H1 (cell line): Measurements from ENCODE around the gene MRPL11. TPM values are rescaled to one million over a fixed set of nuclear protein-coding genes. Genes with fewer than 3 reads are reported as not detected.

ENCODE experiments used
- CTCF ChIA-PET: fragments of 300-600 bp; sonication (Branson Sonifier 250); formaldehyde crosslinking; loops from one replicate; lab custom pipeline; 2021; ENCODE audit not compliant: partially characterized antibody; lab: Charles Lee
- POLR2A ChIA-PET: fragments of 300-600 bp; sonication (Branson Sonifier 250); formaldehyde crosslinking; loops from one replicate; lab custom pipeline; 2021; ENCODE audit warnings: inconsistent platforms; ENCODE audit not compliant: partially characterized antibody; lab: Charles Lee
- DNase-seq, 2 experiments: peaks; one replicate each; pipeline versions ENCODE4 v3.0.0 to v3.0.0-alpha.2; 2010 to 2022; ENCODE audit warnings: low spot score in 2 of 2, low read depth in 1 of 2, mixed read lengths in 1 of 2
- FAIRE-seq: peaks from 2 replicates; lab custom pipeline; 2011; peaks lifted over from hg19 to GRCh38; lab: Jason Lieb, UNC
- H2AFZ ChIP-seq: 2 replicates; pipeline ENCODE4 v1.8.1; 2012; ENCODE audit warnings: low read length, inconsistent platforms
- H2AK5ac ChIP-seq: 2 replicates; pipeline ENCODE4 v1.6.1; 2013; ENCODE audit warnings: low read depth, low read length
- H2BK120ac ChIP-seq: replicated peaks from 2 replicates; pipeline ENCODE3; 2013; ENCODE audit warnings: low read depth, low read length, inconsistent platforms
- H2BK12ac ChIP-seq: 2 replicates; pipeline ENCODE4 v1.6.1; 2013; ENCODE audit warnings: low read depth, low read length
- H2BK15ac ChIP-seq: 2 replicates; pipeline ENCODE4 v1.6.1; 2013; ENCODE audit warnings: low read length
- H2BK20ac ChIP-seq: 2 replicates; pipeline ENCODE4 v1.6.1; 2013; ENCODE audit warnings: low read length
- H2BK5ac ChIP-seq: 2 replicates; pipeline ENCODE4 v1.6.1; 2013; ENCODE audit warnings: low read depth, low read length
- H3K14ac ChIP-seq: 2 replicates; pipeline ENCODE4 v1.6.1; 2013; ENCODE audit warnings: inconsistent platforms; ENCODE audit not compliant: insufficient read length
- H3K18ac ChIP-seq: 2 replicates; pipeline ENCODE4 v1.6.1; 2013; ENCODE audit warnings: low read length; ENCODE audit errors: extremely low read depth
- H3K23ac ChIP-seq: 2 replicates; pipeline ENCODE4 v1.6.1; 2013; ENCODE audit warnings: inconsistent platforms; ENCODE audit not compliant: insufficient read length
- H3K23me2 ChIP-seq: 2 replicates; pipeline ENCODE4 v1.6.1; 2013; ENCODE audit warnings: low read depth, low read length
- H3K27ac ChIP-seq: 2 replicates; pipeline ENCODE4 v1.6.1; 2011; ENCODE audit warnings: low read depth, low read length, inconsistent platforms
- H3K27me3 ChIP-seq, 4 experiments: replicated peaks in 1 of 4; 1 replicate in 1 of 4; 2 replicates in 3 of 4; pipeline versions ENCODE4 v1.6.1 to v1.8.1; 2011 to 2013; ENCODE audit warnings: low read length in 3 of 4, mild to moderate bottlenecking in 3 of 4, inconsistent platforms in 2 of 4, mixed read lengths in 2 of 4, moderate library complexity in 1 of 4; ENCODE audit not compliant: control insufficient read depth in 3 of 4, insufficient read depth in 3 of 4; ENCODE audit errors: extremely low read depth in 1 of 4
- H3K36me3 ChIP-seq, 4 experiments: 2 replicates each; pipeline versions ENCODE4 v1.6.1 to v1.8.1; 2011 to 2013; ENCODE audit warnings: mild to moderate bottlenecking in 4 of 4, low read length in 3 of 4, moderate library complexity in 2 of 4, control low read depth in 1 of 4, inconsistent platforms in 1 of 4; ENCODE audit not compliant: insufficient read depth in 4 of 4, control insufficient read depth in 2 of 4
- H3K4ac ChIP-seq: replicated peaks from 2 replicates; pipeline ENCODE3; 2013; ENCODE audit warnings: low read length, low read depth, mixed read lengths, inconsistent platforms; ENCODE audit not compliant: insufficient read length
- H3K4me1 ChIP-seq, 4 experiments: replicated peaks in 1 of 4; 1 replicate in 1 of 4; 2 replicates in 3 of 4; pipeline versions ENCODE4 v1.6.1 to v1.8.1; 2011 to 2013; ENCODE audit warnings: low read length in 3 of 4, inconsistent platforms in 2 of 4, mixed read lengths in 1 of 4; ENCODE audit not compliant: insufficient read depth in 4 of 4, control insufficient read depth in 3 of 4
- H3K4me2 ChIP-seq, 2 experiments: 2 replicates each; pipeline versions ENCODE4 v1.6.1 to v1.8.1; 2011 to 2013; ENCODE audit warnings: low read depth in 2 of 2, low read length in 2 of 2, control low read depth in 1 of 2, inconsistent platforms in 1 of 2, mild to moderate bottlenecking in 1 of 2; ENCODE audit not compliant: insufficient read depth in 1 of 2
- H3K4me3 ChIP-seq, 4 experiments: fragments of 200-600, 300-600 bp in 1 of 4; sonication (generic), shearing (Covaris generic), sonication (Bioruptor Twin) in 1 of 4; 2 replicates each; pipeline versions ENCODE4 v1.5.1 to v1.8.1; 2011 to 2016; ENCODE audit warnings: low read length in 4 of 4, low read depth in 3 of 4, control low read depth in 2 of 4, inconsistent platforms in 2 of 4, mild to moderate bottlenecking in 2 of 4, mixed read lengths in 1 of 4, moderate library complexity in 1 of 4; ENCODE audit not compliant: insufficient read depth in 2 of 4; ENCODE audit errors: extremely low read depth in 1 of 4
- H3K56ac ChIP-seq: replicated peaks from 2 replicates; pipeline ENCODE3; 2013; ENCODE audit warnings: low read depth, mild to moderate bottlenecking, mixed read lengths, low read length, inconsistent platforms; ENCODE audit not compliant: insufficient read length
- H3K79me1 ChIP-seq: 2 replicates; pipeline ENCODE4 v1.6.1; 2013; ENCODE audit warnings: low read depth, low read length, control low read depth
- H3K79me2 ChIP-seq, 2 experiments: 2 replicates each; pipeline versions ENCODE4 v1.6.1 to v1.8.1; 2012 to 2013; ENCODE audit warnings: low read length in 2 of 2, mild to moderate bottlenecking in 2 of 2, inconsistent platforms in 1 of 2; ENCODE audit not compliant: insufficient read depth in 2 of 2, control insufficient read depth in 1 of 2
- H3K9ac ChIP-seq, 4 experiments: replicated peaks in 1 of 4; 1 replicate in 1 of 4; 2 replicates in 3 of 4; pipeline versions ENCODE4 v1.6.1 to v1.8.1; 2011 to 2013; ENCODE audit warnings: low read depth in 3 of 4, low read length in 3 of 4, control low read depth in 2 of 4, mild to moderate bottlenecking in 2 of 4, moderate library complexity in 2 of 4, inconsistent platforms in 1 of 4; ENCODE audit errors: extremely low read depth in 1 of 4
- H3K9me3 ChIP-seq, 2 experiments: 2 replicates each; pipeline versions ENCODE4 v1.6.1 to v1.8.1; 2012 to 2013; ENCODE audit warnings: mild to moderate bottlenecking in 2 of 2, moderate library complexity in 2 of 2, control low read depth in 1 of 2, inconsistent platforms in 1 of 2, low read depth in 1 of 2, low read length in 1 of 2, mixed read lengths in 1 of 2; ENCODE audit not compliant: insufficient read depth in 2 of 2
- H4K20me1 ChIP-seq, 2 experiments: replicated peaks in 1 of 2; 2 replicates each; pipeline versions ENCODE3 to v1.8.1; 2011 to 2013; ENCODE audit warnings: inconsistent platforms in 2 of 2, low read length in 2 of 2, mild to moderate bottlenecking in 1 of 2; ENCODE audit not compliant: insufficient read depth in 2 of 2, control insufficient read depth in 1 of 2
- H4K5ac ChIP-seq: 2 replicates; pipeline ENCODE4 v1.6.1; 2013; ENCODE audit warnings: low read length, low read depth, mixed read lengths, inconsistent platforms; ENCODE audit not compliant: insufficient read length
- H4K8ac ChIP-seq: 2 replicates; pipeline ENCODE4 v1.8.0; 2013; ENCODE audit warnings: mild to moderate bottlenecking, moderate library complexity, low read length, inconsistent platforms; ENCODE audit not compliant: insufficient read depth; ENCODE audit errors: extremely low read depth
- H4K91ac ChIP-seq: replicated peaks from 2 replicates; pipeline ENCODE3; 2013; ENCODE audit warnings: low read length, mixed read lengths, inconsistent platforms; ENCODE audit not compliant: insufficient read length
- CHD1 ChIP-seq: IDR thresholded peaks from 2 replicates; pipeline ENCODE4 v1.6.1; 2012; ENCODE audit warnings: low read depth, low read length, improper control_type of control experiment
- CHD2 ChIP-seq: IDR thresholded peaks from 2 replicates; pipeline ENCODE4 v1.6.1; 2012; ENCODE audit warnings: low read length, improper control_type of control experiment
- E2F6 ChIP-seq: IDR thresholded peaks from 2 replicates; pipeline ENCODE4 v1.6.1; 2012; ENCODE audit warnings: inconsistent platforms
- EZH2 ChIP-seq: fragments of 200-600 bp; sonication (generic); IDR thresholded peaks from 2 replicates; pipeline ENCODE4 v1.7.1; 2012; ENCODE audit warnings: low read depth, mild to moderate bottlenecking, moderate library complexity, low read length, inconsistent platforms; ENCODE audit not compliant: severe bottlenecking
- KDM1A ChIP-seq: fragments of 200-600, 300-600 bp; sonication (generic); IDR thresholded peaks from 2 replicates; pipeline ENCODE4 v1.7.1; 2016; ENCODE audit warnings: mild to moderate bottlenecking, low read length, borderline replicate concordance
- MAX ChIP-seq: IDR thresholded peaks from 2 replicates; pipeline ENCODE4 v1.6.1; 2012; ENCODE audit warnings: inconsistent platforms
- NANOG ChIP-seq: IDR thresholded peaks from 2 replicates; pipeline ENCODE4 v1.6.1; 2011; ENCODE audit warnings: low read length, low read depth, mild to moderate bottlenecking, inconsistent platforms; ENCODE audit not compliant: insufficient read depth, poor library complexity, severe bottlenecking
- RAD21 ChIP-seq, 2 experiments: IDR thresholded peaks in 1 of 2; conservative IDR thresholded peaks in 1 of 2; 2 replicates each; pipeline ENCODE4 v1.6.1; 2011; ENCODE audit warnings: low read depth in 2 of 2, low read length in 2 of 2, improper control_type of control experiment in 1 of 2, inconsistent platforms in 1 of 2, mild to moderate bottlenecking in 1 of 2, moderate library complexity in 1 of 2
- SIRT6 ChIP-seq: IDR thresholded peaks from one replicate; pipeline ENCODE4 v1.7.1; 2012; ENCODE audit warnings: low read length, inconsistent platforms
- ZNF274 ChIP-seq: IDR thresholded peaks from 2 replicates; pipeline ENCODE4 v1.7.0; 2012; ENCODE audit warnings: low read length, borderline replicate concordance; ENCODE audit errors: extremely low read depth
- WGBS, 2 experiments: shearing (Covaris generic) in 1 of 2; methylation state at CpG; one replicate each; pipeline versions ENCODE4 v1.1.6 to v1.1.7; 2013 to 2015; ENCODE audit warnings: low lambda C conversion rate in 2 of 2, mixed read lengths in 2 of 2, inconsistent platforms in 1 of 2, low coverage in 1 of 2, missing lambda C conversion rate in 1 of 2; ENCODE audit not compliant: insufficient replicate concordance in 2 of 2, insufficient coverage in 1 of 2, insufficient read length in 1 of 2; ENCODE audit errors: extremely low coverage in 1 of 2, missing lambda C conversion rate in 1 of 2; 5-methylcytosine and 5-hydroxymethylcytosine counted together
- polyA plus RNA-seq, 7 experiments: library from polyadenylated mRNA; depleted of rRNA in 3 of 7; stranded (reverse) in 5 of 7; unstranded in 2 of 7; fragments of >200 nt in 5 of 7; fragments of 200-250 nt in 2 of 7; gene quantifications; 1 replicate in 5 of 7; 2 replicates in 1 of 7; 4 replicates in 1 of 7; pipeline versions ENCODE4 v1.2.1 to v1.2.3, GENCODE V29; 2011 to 2013; ENCODE audit warnings: missing spikeins in 2 of 7, mixed read lengths in 2 of 7
- total RNA-seq: library from RNA; stranded (reverse); fragmentation: NEBNext Ultra II Directional; extraction: Animal tissue kit (Norgen Biotek cat#: 25700); gene quantifications from 2 replicates; pipeline ENCODE4 v1.2.1, GENCODE V29; 2021

Gene MRPL11
- total and polyA plus RNA-seq, 2 of the 8 experiments (the other 6 are each of a cell fraction or from before 2014, with no cell fraction given), result 105 to 141 TPM

- peaks cover 0 to 6% (median under 1%) of the 10 kb centered on the region in 4 experiments; a peak in 3 of 7 replicates for H3K4me1 ChIP-seq
- H2BK20ac ChIP-seq, result no peak overlapping the region
- no peak overlapping the region for H2BK12ac ChIP-seq
- no peak overlapping the region for H4K8ac ChIP-seq
- H3K23me2 ChIP-seq, result peaks cover 5% of the 10 kb centered on the region; the same call in 1 of the 2 replicates
- H3K79me2 ChIP-seq, result no peaks in the 10 kb centered on the region
- DNase-seq (peak in 1 of 2 experiments; percentile 75), FAIRE-seq (peak; percentile 66)
- no peak overlapping the region for H2AFZ ChIP-seq
- H2BK5ac ChIP-seq, result 0 out of 2 replicates have a peak overlapping the region, but pooled peaks have one; percentile 83
- peak overlapping the region; percentile 84 for H3K4me2 ChIP-seq
- H2BK120ac ChIP-seq, result no peak overlapping the region
- peak overlapping the region; percentile 76 to 94 (median 90) for H3K4me3 ChIP-seq
- no peak overlapping the region for H3K14ac ChIP-seq
- no peak overlapping the region for H4K5ac ChIP-seq
- H3K27me3 ChIP-seq, result no peaks in the 10 kb centered on the region
- H2AK5ac ChIP-seq, result no peak overlapping the region
- no peaks in the 10 kb centered on the region for H3K9me3 ChIP-seq
- no peak overlapping the region for H3K4ac ChIP-seq
- no peak overlapping the region for H4K91ac ChIP-seq
- H3K36me3 ChIP-seq, result peaks cover 0 to 6% (median 0%) of the 10 kb centered on the region in 4 experiments; a peak in 3 of 8 replicates
- WGBS, 2 experiments, result 57% methylated on average over 8 of the region's 8 CpGs; no CpG with 5 or more reads in 1 of the 2 experiments
- H3K56ac ChIP-seq, result no peak overlapping the region
- no peak overlapping the region; a peak in 1 of 7 replicates for H3K9ac ChIP-seq
- no peaks in the 10 kb centered on the region for H3K79me1 ChIP-seq
- no peak overlapping the region for H2BK15ac ChIP-seq
- 0 out of 2 replicates have a peak overlapping the region, but pooled peaks have one; percentile 83 for H3K27ac ChIP-seq
- CTCF ChIA-PET, result interaction anchor here (1.0 to 2.7 kb wide), 20 partner anchors 9 to 199 kb away, joined by 3 to 25 read pairs (median 4); partner anchors contain the start of genes MRPL11, NPAS4, RBM4B and ZDHHC24
- POLR2A ChIA-PET, result interaction anchor here (1.0 to 6.1 kb wide), 12 partner anchors 11 to 199 kb away, joined by 3 to 85 read pairs (median 10); partner anchors contain the start of genes MRPL11, NPAS4, PELI3 and RBM4B
- H4K20me1 ChIP-seq, result peaks cover 2% of the 10 kb centered on the region in 2 experiments
- no peak overlapping the region for H3K18ac ChIP-seq
- no peak overlapping the region for H3K23ac ChIP-seq
- TF ChIP-seq EZH2 (no peak), RAD21 (IDR thresholded peaks at IDR 0.05 in 1 of 2, conservative IDR thresholded peaks at IDR 0.05 in 1 of 2; ENCODE audit: low read depth in 2 of 2, low read length in 2 of 2) (peak; percentile 85 to 89), SIRT6 (no peak), KDM1A (peak; percentile 99), MAX (peak; percentile 23; the same call in 1 of the 2 replicates), ZNF274 (no peak), E2F6 (no peak), CHD1 (no peak), NANOG (no peak), CHD2 (no peak)
Measured at GRCh38 chr11:66478729-66479393, 40.2 kb upstream of the MRPL11 start.
